IMR-90 (cell line): ENCODE data around the gene GFPT1. TPM values are rescaled to one million over a fixed set of nuclear protein-coding genes. Genes with fewer than 3 reads are reported as not detected.
A peak's percentile ranks its signal among the peaks of the same experiment; 100 is the strongest.

Experiments used
- ATAC-seq: fragments of 200-7000 bp; cut with Tn5 transposase; 2 replicates; pipeline ENCODE4 v1.9.1; 2020; ENCODE audit warnings: low read depth, mild to moderate bottlenecking, moderate library complexity
- BruUV-seq: library from RNA; stranded (reverse); fragments of 400-500 nt; replicated peaks from 2 replicates; lab custom pipeline; 2021; lab: Mats Ljungman, UMichigan
- CTCF ChIA-PET: fragments of 300-600 bp; formaldehyde crosslinking; extraction: SDS; loops from one replicate; lab custom pipeline; 2021; ENCODE audit warnings: antibody characterized with exemption; lab: Yijun Ruan, JAX
- POLR2A ChIA-PET: fragments of 300-600 bp; sonication (Branson Sonifier 250); formaldehyde crosslinking; loops from one replicate; lab custom pipeline; 2022; ENCODE audit warnings: antibody characterized with exemption; ENCODE audit not compliant: unreplicated experiment; lab: Charles Lee
- DNase-seq: peaks from one replicate; pipeline ENCODE4 v3.0.0; 2013
- H2AFZ ChIP-seq: replicated peaks from 2 replicates; pipeline ENCODE3; 2013; ENCODE audit warnings: low read length, mild to moderate bottlenecking; ENCODE audit not compliant: poor library complexity
- H2AK5ac ChIP-seq: 2 replicates; pipeline ENCODE4 v1.6.1; 2013; ENCODE audit warnings: low read depth, low read length, inconsistent platforms
- H2AK9ac ChIP-seq: replicated peaks from 2 replicates; pipeline ENCODE3; 2013; ENCODE audit warnings: mild to moderate bottlenecking, low read depth, low read length, moderate library complexity; ENCODE audit not compliant: poor library complexity
- H2BK120ac ChIP-seq: 2 replicates; pipeline ENCODE4 v1.6.1; 2013; ENCODE audit warnings: low read depth, low read length, inconsistent platforms
- H2BK15ac ChIP-seq: 3 replicates; pipeline ENCODE4 v1.6.1; 2013; ENCODE audit warnings: low read depth, low read length, inconsistent platforms
- H2BK20ac ChIP-seq: 2 replicates; pipeline ENCODE4 v1.6.1; 2013; ENCODE audit warnings: low read depth, mild to moderate bottlenecking, inconsistent platforms, low read length, moderate library complexity
- H2BK5ac ChIP-seq: 2 replicates; pipeline ENCODE4 v1.6.1; 2013; ENCODE audit warnings: mild to moderate bottlenecking, low read depth, low read length, inconsistent platforms; ENCODE audit not compliant: poor library complexity, severe bottlenecking
- H3K14ac ChIP-seq: replicated peaks from 2 replicates; pipeline ENCODE4 v1.6.1; 2013; ENCODE audit warnings: low read depth, low read length, inconsistent platforms
- H3K18ac ChIP-seq: 2 replicates; pipeline ENCODE4 v1.6.1; 2013; ENCODE audit warnings: low read depth, low read length, control low read depth
- H3K23ac ChIP-seq: 2 replicates; pipeline ENCODE4 v1.6.1; 2013; ENCODE audit warnings: low read depth, low read length, inconsistent platforms
- H3K27ac ChIP-seq: 2 replicates; pipeline ENCODE4 v1.5.1; 2013; ENCODE audit warnings: mild to moderate bottlenecking, control low read depth, low read length; ENCODE audit not compliant: insufficient read depth
- H3K27me3 ChIP-seq: 2 replicates; pipeline ENCODE4 v1.6.1; 2013; ENCODE audit warnings: low read length; ENCODE audit not compliant: control insufficient read depth, insufficient read depth
- H3K36me3 ChIP-seq: 2 replicates; pipeline ENCODE4 v1.6.1; 2013; ENCODE audit warnings: low read length, mixed read lengths; ENCODE audit not compliant: control insufficient read depth, insufficient read depth
- H3K4ac ChIP-seq: 2 replicates; pipeline ENCODE4 v1.6.1; 2013; ENCODE audit warnings: low read depth, low read length, inconsistent platforms
- H3K4me1 ChIP-seq: 2 replicates; pipeline ENCODE4 v1.6.1; 2013; ENCODE audit warnings: low read length, mixed read lengths; ENCODE audit not compliant: control insufficient read depth, insufficient read depth
- H3K4me2 ChIP-seq: 2 replicates; pipeline ENCODE4 v1.6.1; 2013; ENCODE audit warnings: low read depth, mild to moderate bottlenecking, control low read depth, low read length, moderate library complexity
- H3K4me3 ChIP-seq: 2 replicates; pipeline ENCODE4 v1.5.1; 2013; ENCODE audit warnings: low read depth, mild to moderate bottlenecking, control low read depth, low read length, moderate library complexity; ENCODE audit not compliant: insufficient read depth
- H3K56ac ChIP-seq: 2 replicates; pipeline ENCODE4 v1.6.1; 2013; ENCODE audit warnings: low read length, inconsistent platforms; ENCODE audit not compliant: insufficient read depth; ENCODE audit errors: extremely low read depth
- H3K79me1 ChIP-seq, 2 experiments: 2 replicates each; pipeline ENCODE4 v1.6.1; 2013; ENCODE audit warnings: low read length in 2 of 2, inconsistent platforms in 1 of 2, low read depth in 1 of 2
- H3K9ac ChIP-seq: 2 replicates; pipeline ENCODE4 v1.6.1; 2013; ENCODE audit warnings: low read depth, low read length, control low read depth
- H3K9me1 ChIP-seq: 2 replicates; pipeline ENCODE4 v1.6.1; 2013; ENCODE audit warnings: low read length, inconsistent platforms; ENCODE audit not compliant: insufficient read depth
- H3K9me3 ChIP-seq: 2 replicates; pipeline ENCODE4 v1.6.1; 2013; ENCODE audit warnings: low read length; ENCODE audit not compliant: control insufficient read depth, insufficient read depth
- H4K20me1 ChIP-seq: 2 replicates; pipeline ENCODE4 v1.6.1; 2013; ENCODE audit warnings: low read length, inconsistent platforms; ENCODE audit not compliant: insufficient read depth
- H4K5ac ChIP-seq: 2 replicates; pipeline ENCODE4 v1.6.1; 2013; ENCODE audit warnings: mild to moderate bottlenecking, low read depth, low read length, control low read depth
- H4K8ac ChIP-seq, 2 experiments: 2 replicates each; pipeline ENCODE4 v1.6.1; 2013; ENCODE audit warnings: low read depth in 2 of 2, low read length in 2 of 2, control low read depth in 1 of 2, inconsistent platforms in 1 of 2
- H4K91ac ChIP-seq: 2 replicates; pipeline ENCODE4 v1.6.1; 2013; ENCODE audit warnings: low read depth, low read length, inconsistent platforms; ENCODE audit not compliant: insufficient read depth
- BHLHE40 ChIP-seq: fragments of 150-350 bp; IDR thresholded peaks from 2 replicates; pipeline ENCODE4 v1.6.1; 2016; ENCODE audit warnings: mild to moderate bottlenecking, low read depth, low read length
- CEBPB ChIP-seq: IDR thresholded peaks from 2 replicates; pipeline ENCODE4 v1.6.1; 2012; ENCODE audit warnings: low read depth, low read length, improper control_type of control experiment
- CHD1 ChIP-seq: IDR thresholded peaks from 2 replicates; pipeline ENCODE4 v1.6.1; 2012; ENCODE audit warnings: low read depth, low read length, improper control_type of control experiment
- FOS ChIP-seq: fragments of 150-350 bp; IDR thresholded peaks from 2 replicates; pipeline ENCODE4 v1.6.1; 2016; ENCODE audit warnings: low read depth, low read length
- MAFK ChIP-seq: IDR thresholded peaks from 2 replicates; pipeline ENCODE4 v1.6.1; 2012; ENCODE audit warnings: low read depth, low read length, improper control_type of control experiment
- MAZ ChIP-seq: IDR thresholded peaks from 2 replicates; pipeline ENCODE4 v1.6.1; 2012; ENCODE audit warnings: low read depth, mild to moderate bottlenecking, low read length, improper control_type of control experiment, moderate library complexity, borderline replicate concordance
- MXI1 ChIP-seq: IDR thresholded peaks from 2 replicates; pipeline ENCODE4 v1.6.1; 2012; ENCODE audit warnings: low read depth, mild to moderate bottlenecking, low read length, moderate library complexity, borderline replicate concordance
- NFE2L2 ChIP-seq: fragments of 150-350 bp; IDR thresholded peaks from 2 replicates; pipeline ENCODE4 v1.6.1; 2016; ENCODE audit warnings: low read depth, mild to moderate bottlenecking, low read length
- POLR2A ChIP-seq: IDR thresholded peaks from 2 replicates; pipeline ENCODE4 v1.6.1; 2012; ENCODE audit warnings: mild to moderate bottlenecking, low read depth, low read length
- RAD21 ChIP-seq: IDR thresholded peaks from 2 replicates; pipeline ENCODE4 v1.6.1; 2012; ENCODE audit warnings: low read length, improper control_type of control experiment
- RCOR1 ChIP-seq: IDR thresholded peaks from 2 replicates; pipeline ENCODE4 v1.6.1; 2012; ENCODE audit warnings: mild to moderate bottlenecking, low read length, improper control_type of control experiment; ENCODE audit not compliant: insufficient replicate concordance
- RFX5 ChIP-seq: IDR thresholded peaks from 2 replicates; pipeline ENCODE4 v1.8.0; 2012; ENCODE audit warnings: low read depth, mild to moderate bottlenecking, low read length, moderate library complexity
- SMC3 ChIP-seq: fragments of 150-350 bp; IDR thresholded peaks from 2 replicates; pipeline ENCODE4 v1.6.1; 2016; ENCODE audit warnings: low read depth, mild to moderate bottlenecking, antibody characterized with exemption, low read length, moderate library complexity
- dilution Hi-C: fragments of 300-500 bp; cut with HindIII; formaldehyde crosslinking; loops from one replicate; pipeline ENCODE4 v1.14.3; 2018; ENCODE audit warnings: low sequenced_read_pairs; ENCODE audit not compliant: unreplicated experiment
- in situ Hi-C: fragments of 300-500 bp; cut with MboI; formaldehyde crosslinking; loops from 3 replicates; pipeline ENCODE4 v1.14.3; 2019; ENCODE audit warnings: low sequenced_read_pairs, inconsistent platforms, mixed read lengths
- intact Hi-C: fragments of 100-400 bp; cut with micrococcal nuclease; formaldehyde crosslinking; loops from 2 replicates; pipeline ENCODE4 v1.10.0; 2022
- polyA plus RNA-seq, 3 experiments: library from polyadenylated mRNA; depleted of rRNA; stranded (reverse); fragments of >200 nt; gene quantifications; 2 replicates each; pipeline ENCODE4 v1.2.3, GENCODE V29; 2012; ENCODE audit warnings: low replicate concordance in 1 of 3
- total RNA-seq: library from RNA; depleted of rRNA; stranded (reverse); fragments of >200 nt; gene quantifications from 2 replicates; pipeline ENCODE4 v1.2.3, GENCODE V29; 2012
- TF ChIP-seq, protein P1 (sequence below): fragments of 150-350 bp; IDR thresholded peaks from 2 replicates; pipeline ENCODE4 v1.6.1; 2016; ENCODE audit warnings: low read depth, mild to moderate bottlenecking, low read length, moderate library complexity, borderline replicate concordance
- TF ChIP-seq, protein P2 (sequence below): fragments of 150-350 bp; IDR thresholded peaks from 2 replicates; pipeline ENCODE4 v1.6.1; 2017; ENCODE audit warnings: mild to moderate bottlenecking, antibody characterized with exemption, low read length, low read depth
- TF ChIP-seq, protein P3 (sequence below): conservative IDR thresholded peaks from 2 replicates; pipeline ENCODE4 v1.5.1; 2012; ENCODE audit warnings: mild to moderate bottlenecking, low read depth, low read length, improper control_type of control experiment

The GFPT1 gene
- total and polyA plus RNA-seq, 2 of the 4 experiments (the other 2 are of a cell fraction): 23.5 to 52.9 TPM

DNA sequence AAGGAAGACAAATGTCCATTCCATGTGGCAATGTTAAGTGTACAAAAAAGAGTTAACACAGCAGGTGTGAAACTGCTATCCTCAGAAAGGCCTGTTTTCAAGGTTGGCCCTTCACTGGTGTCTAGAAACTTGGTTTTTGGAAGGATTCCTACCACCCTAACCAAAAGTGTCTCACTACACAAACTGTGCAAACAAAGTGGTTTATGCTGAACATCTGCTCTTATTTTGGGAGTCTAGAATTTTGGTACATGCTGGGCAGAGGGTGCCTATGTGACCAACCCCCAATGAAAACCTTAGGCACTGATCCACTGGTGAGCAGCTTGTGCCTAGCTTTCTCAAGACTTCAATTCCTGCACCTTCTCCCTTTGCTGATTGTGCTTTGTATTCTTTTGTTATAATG is 14.3 kb downstream of the GFPT1 start:
- Histone ChIP-seq H3K18ac (no peak overlapping the region), H3K79me1 (peaks cover 31 to 61% of the 10 kb centered on the region in 2 experiments), H2AK5ac (no peak overlapping the region), H4K20me1 (peaks cover 52% of the 10 kb centered on the region), H2BK15ac (no peak overlapping the region), H3K4me3 (no peak overlapping the region), H3K23ac (peak overlapping the region; percentile 59), H3K4me2 (no peak overlapping the region), H4K91ac (no peak overlapping the region), H3K14ac (no peak overlapping the region), H3K9me3 (no peaks in the 10 kb centered on the region), H2BK20ac (no peak overlapping the region), H2AK9ac (no peak overlapping the region), H3K56ac (no peak overlapping the region), H3K27me3 (no peaks in the 10 kb centered on the region), H3K36me3 (peaks cover 41% of the 10 kb centered on the region), H3K9ac (no peak overlapping the region), H2BK120ac (no peak overlapping the region), H3K4ac (no peak overlapping the region), H2BK5ac (no peak overlapping the region), H3K9me1 (peaks cover 10% of the 10 kb centered on the region), H3K4me1 (no peaks in the 10 kb centered on the region), H4K8ac (no peak overlapping the region), H2AFZ (no peak overlapping the region), H4K5ac (no peak overlapping the region), H3K27ac (no peak overlapping the region)
- DNase-seq: no peak
- no TSS peak for BruUV-seq
- intact Hi-C loops: no loop called here
- dilution Hi-C loops: no loop called here
- ChIA-PET POLR2A (no interaction called here), CTCF (interaction anchor here (0.6 kb wide), 1 partner anchor 471 kb away, joined by 3 read pairs; no protein-coding TSS in a partner anchor)
- TF ChIP-seq RCOR1: no peak
- TF ChIP-seq BHLHE40: no peak
- no peak for TF ChIP-seq MAFK
- no peak for TF ChIP-seq CEBPB
- no peak for TF ChIP-seq MAZ
- TF ChIP-seq RFX5: no peak
- TF ChIP-seq, protein P1, sequence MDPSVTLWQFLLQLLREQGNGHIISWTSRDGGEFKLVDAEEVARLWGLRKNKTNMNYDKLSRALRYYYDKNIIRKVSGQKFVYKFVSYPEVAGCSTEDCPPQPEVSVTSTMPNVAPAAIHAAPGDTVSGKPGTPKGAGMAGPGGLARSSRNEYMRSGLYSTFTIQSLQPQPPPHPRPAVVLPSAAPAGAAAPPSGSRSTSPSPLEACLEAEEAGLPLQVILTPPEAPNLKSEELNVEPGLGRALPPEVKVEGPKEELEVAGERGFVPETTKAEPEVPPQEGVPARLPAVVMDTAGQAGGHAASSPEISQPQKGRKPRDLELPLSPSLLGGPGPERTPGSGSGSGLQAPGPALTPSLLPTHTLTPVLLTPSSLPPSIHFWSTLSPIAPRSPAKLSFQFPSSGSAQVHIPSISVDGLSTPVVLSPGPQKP: no peak
- TF ChIP-seq FOS: no peak
- TF ChIP-seq POLR2A: no peak
- no peak for TF ChIP-seq SMC3
- no peak for TF ChIP-seq RAD21
- no peak for TF ChIP-seq MXI1
- TF ChIP-seq, protein P2, sequence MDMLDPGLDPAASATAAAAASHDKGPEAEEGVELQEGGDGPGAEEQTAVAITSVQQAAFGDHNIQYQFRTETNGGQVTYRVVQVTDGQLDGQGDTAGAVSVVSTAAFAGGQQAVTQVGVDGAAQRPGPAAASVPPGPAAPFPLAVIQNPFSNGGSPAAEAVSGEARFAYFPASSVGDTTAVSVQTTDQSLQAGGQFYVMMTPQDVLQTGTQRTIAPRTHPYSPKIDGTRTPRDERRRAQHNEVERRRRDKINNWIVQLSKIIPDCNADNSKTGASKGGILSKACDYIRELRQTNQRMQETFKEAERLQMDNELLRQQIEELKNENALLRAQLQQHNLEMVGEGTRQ: no peak
- TF ChIP-seq, protein P3, sequence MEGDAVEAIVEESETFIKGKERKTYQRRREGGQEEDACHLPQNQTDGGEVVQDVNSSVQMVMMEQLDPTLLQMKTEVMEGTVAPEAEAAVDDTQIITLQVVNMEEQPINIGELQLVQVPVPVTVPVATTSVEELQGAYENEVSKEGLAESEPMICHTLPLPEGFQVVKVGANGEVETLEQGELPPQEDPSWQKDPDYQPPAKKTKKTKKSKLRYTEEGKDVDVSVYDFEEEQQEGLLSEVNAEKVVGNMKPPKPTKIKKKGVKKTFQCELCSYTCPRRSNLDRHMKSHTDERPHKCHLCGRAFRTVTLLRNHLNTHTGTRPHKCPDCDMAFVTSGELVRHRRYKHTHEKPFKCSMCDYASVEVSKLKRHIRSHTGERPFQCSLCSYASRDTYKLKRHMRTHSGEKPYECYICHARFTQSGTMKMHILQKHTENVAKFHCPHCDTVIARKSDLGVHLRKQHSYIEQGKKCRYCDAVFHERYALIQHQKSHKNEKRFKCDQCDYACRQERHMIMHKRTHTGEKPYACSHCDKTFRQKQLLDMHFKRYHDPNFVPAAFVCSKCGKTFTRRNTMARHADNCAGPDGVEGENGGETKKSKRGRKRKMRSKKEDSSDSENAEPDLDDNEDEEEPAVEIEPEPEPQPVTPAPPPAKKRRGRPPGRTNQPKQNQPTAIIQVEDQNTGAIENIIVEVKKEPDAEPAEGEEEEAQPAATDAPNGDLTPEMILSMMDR: no peak
- no peak for TF ChIP-seq CHD1
- no peak for TF ChIP-seq NFE2L2
- in situ Hi-C loops: no loop called here
- ATAC-seq: no peak
